Endothelial cell of umbilical vein (primary cell): ENCODE data around the gene NEBL. TPM values are rescaled to one million over a fixed set of nuclear protein-coding genes. Genes with fewer than 3 reads are reported as not detected.

Experiments used
- BruUV-seq: library from RNA; stranded (reverse); fragments of 400-500 nt; replicated peaks from 2 replicates; lab custom pipeline; 2021; lab: Mats Ljungman, UMichigan
- CTCF ChIA-PET: fragments of 300-600, 350-600 bp; sonication (Branson Sonifier 250); formaldehyde crosslinking; loops from one replicate; lab custom pipeline; 2021; ENCODE audit warnings: antibody characterized with exemption, inconsistent platforms; lab: Charles Lee
- POLR2A ChIA-PET: fragments of 300-600, 350-600 bp; sonication (Branson Sonifier 250); formaldehyde crosslinking; loops from one replicate; lab custom pipeline; 2021; ENCODE audit warnings: antibody characterized with exemption, inconsistent platforms; lab: Charles Lee
- DNase-seq: peaks from one replicate; pipeline ENCODE4 v3.0.0-alpha.2; 2011; ENCODE audit warnings: low read depth, low spot score
- FAIRE-seq: peaks from 2 replicates; lab custom pipeline; 2011; peaks lifted over from hg19 to GRCh38; lab: Jason Lieb, UNC
- H2AFZ ChIP-seq: 2 replicates; pipeline ENCODE4 v1.6.0; 2012; ENCODE audit warnings: low read depth, low read length, control low read depth, inconsistent platforms
- H3K27ac ChIP-seq: 2 replicates; pipeline ENCODE4 v1.5.1; 2011; ENCODE audit warnings: low read depth, mild to moderate bottlenecking, control low read depth, low read length, moderate library complexity; ENCODE audit not compliant: insufficient read depth
- H3K27me3 ChIP-seq, 2 experiments: 2 replicates each; pipeline versions ENCODE4 v1.6.0 to v1.6.1; 2011; ENCODE audit warnings: low read length in 2 of 2, mixed read lengths in 1 of 2; ENCODE audit not compliant: control insufficient read depth in 2 of 2, insufficient read depth in 2 of 2
- H3K36me3 ChIP-seq, 2 experiments: 2 replicates in 1 of 2; 3 replicates in 1 of 2; pipeline ENCODE4 v1.5.1; 2011; ENCODE audit warnings: low read length in 2 of 2, mild to moderate bottlenecking in 1 of 2, moderate library complexity in 1 of 2; ENCODE audit not compliant: control insufficient read depth in 2 of 2, insufficient read depth in 2 of 2; ENCODE audit errors: extremely low read depth in 1 of 2
- H3K4me1 ChIP-seq: 3 replicates; pipeline ENCODE4 v1.5.1; 2011; ENCODE audit warnings: mild to moderate bottlenecking, low read length; ENCODE audit not compliant: control insufficient read depth, insufficient read depth; ENCODE audit errors: extremely low read depth
- H3K4me2 ChIP-seq: 2 replicates; pipeline ENCODE4 v1.6.1; 2011; ENCODE audit warnings: low read length, control low read depth, mixed read lengths; ENCODE audit not compliant: insufficient read depth
- H3K4me3 ChIP-seq, 3 experiments: fragments of 200-600 bp in 1 of 3; sonication (generic), shearing (Covaris generic) in 1 of 3; replicated peaks in 1 of 3; 2 replicates each; pipeline ENCODE4 v1.5.1; 2011 to 2016; ENCODE audit warnings: control low read depth in 3 of 3, low read length in 3 of 3, mild to moderate bottlenecking in 2 of 3, inconsistent platforms in 1 of 3, low read depth in 1 of 3, moderate library complexity in 1 of 3; ENCODE audit not compliant: insufficient read depth in 1 of 3
- H3K79me2 ChIP-seq: 2 replicates; pipeline ENCODE4 v1.6.0; 2012; ENCODE audit warnings: low read length, inconsistent platforms; ENCODE audit not compliant: control insufficient read depth, insufficient read depth
- H3K9ac ChIP-seq: replicated peaks from 2 replicates; pipeline ENCODE3; 2011; ENCODE audit warnings: low read length, control low read depth; ENCODE audit not compliant: insufficient read depth; ENCODE audit errors: extremely low read depth
- H3K9me1 ChIP-seq: replicated peaks from 3 replicates; pipeline ENCODE4 v1.6.0; 2011; ENCODE audit warnings: mild to moderate bottlenecking, low read length; ENCODE audit not compliant: control insufficient read depth, insufficient read depth; ENCODE audit errors: extremely low read depth
- H3K9me3 ChIP-seq: replicated peaks from 2 replicates; pipeline ENCODE4 v1.5.1; 2012; ENCODE audit warnings: low read length, inconsistent platforms; ENCODE audit not compliant: control insufficient read depth, insufficient read depth
- H4K20me1 ChIP-seq: replicated peaks from 2 replicates; pipeline ENCODE3; 2011; ENCODE audit warnings: mild to moderate bottlenecking, low read length; ENCODE audit not compliant: control insufficient read depth, insufficient read depth; ENCODE audit errors: extremely low read depth
- CTCF ChIP-seq, 2 donors: IDR thresholded peaks; 1 replicate in 1 of 2; 2 replicates in 1 of 2; pipeline ENCODE4 v1.5.1; 2011; ENCODE audit warnings: low read length in 2 of 2, mild to moderate bottlenecking in 2 of 2, moderate library complexity in 2 of 2, control low read depth in 1 of 2, inconsistent platforms in 1 of 2, low read depth in 1 of 2; ENCODE audit not compliant: insufficient read depth in 1 of 2; ENCODE audit errors: extremely low read depth in 1 of 2
- EZH2 ChIP-seq: IDR thresholded peaks from 2 replicates; pipeline ENCODE4 v1.6.1; 2012; ENCODE audit warnings: borderline replicate concordance, low read depth, mild to moderate bottlenecking, moderate library complexity, low read length, inconsistent platforms; ENCODE audit not compliant: severe bottlenecking
- FOS ChIP-seq: IDR thresholded peaks from 2 replicates; pipeline ENCODE4 v1.6.1; 2011; ENCODE audit warnings: mild to moderate bottlenecking, low read length, moderate library complexity, borderline replicate concordance; ENCODE audit not compliant: insufficient read depth
- GATA2 ChIP-seq: IDR thresholded peaks from 2 replicates; pipeline ENCODE4 v1.7.0; 2011; ENCODE audit warnings: low read depth, mild to moderate bottlenecking, moderate library complexity, mixed read lengths, low read length; ENCODE audit not compliant: insufficient read length, insufficient read depth
- JUN ChIP-seq: IDR thresholded peaks from 2 replicates; pipeline ENCODE4 v1.6.1; 2011; ENCODE audit warnings: borderline replicate concordance, low read depth; ENCODE audit not compliant: insufficient read length, insufficient read depth
- MAX ChIP-seq: IDR thresholded peaks from 2 replicates; pipeline ENCODE4 v1.6.1; 2011; ENCODE audit not compliant: insufficient read depth, insufficient read length
- MYC ChIP-seq: IDR thresholded peaks from one replicate; pipeline ENCODE4 v1.6.1; 2011; ENCODE audit warnings: mild to moderate bottlenecking, low read depth, low read length
- POLR2A ChIP-seq: IDR thresholded peaks from 2 replicates; pipeline ENCODE4 v1.6.1; 2012; ENCODE audit warnings: low read depth, mild to moderate bottlenecking, control low read depth, low read length
- POLR2AphosphoS5 ChIP-seq: IDR thresholded peaks from 2 replicates; pipeline ENCODE4 v1.6.1; 2012; ENCODE audit warnings: low read depth, mild to moderate bottlenecking, control low read depth, low read length, moderate library complexity; ENCODE audit not compliant: insufficient read depth
- dilution Hi-C: fragments of 300-500 bp; cut with MboI; formaldehyde crosslinking; loops from one replicate; pipeline ENCODE4 v1.15.0; 2019; ENCODE audit warnings: low sequenced_read_pairs; ENCODE audit not compliant: extremely low pct_ligation_motif_present
- intact Hi-C: fragments of 100-400 bp; cut with micrococcal nuclease; formaldehyde crosslinking; loops from one replicate; pipeline ENCODE4 v1.10.0; 2022
- polyA plus RNA-seq, 4 experiments: library from polyadenylated mRNA; depleted of rRNA in 3 of 4; stranded (reverse) in 3 of 4; unstranded in 1 of 4; fragments of >200 nt; gene quantifications; 2 replicates each; pipeline versions ENCODE4 v1.2.1 to v1.2.3, GENCODE V29; 2011 to 2012; ENCODE audit warnings: missing spikeins in 1 of 4
- total RNA-seq: library from RNA; stranded (reverse); gene quantifications from 2 replicates; pipeline ENCODE4 v1.2.3, GENCODE V29; 2021

NEBL gene
- total and polyA plus RNA-seq, 2 donors (not counting 3 experiments of a cell fraction or from before 2014, with no cell fraction given), result 0.17 to 0.66 TPM

- DNase-seq, result no peak
- Histone ChIP-seq H3K9me3 (no peaks in the 10 kb centered on the region), H3K9ac (no peak overlapping the region), H3K4me3 (no peak overlapping the region), H4K20me1 (no peaks in the 10 kb centered on the region), H3K9me1 (no peaks in the 10 kb centered on the region), H3K4me2 (no peak overlapping the region), H3K27ac (no peak overlapping the region), H3K79me2 (no peaks in the 10 kb centered on the region), H2AFZ (no peak overlapping the region), H3K4me1 (no peaks in the 10 kb centered on the region), H3K27me3 (no peaks in the 10 kb centered on the region), H3K36me3 (no peaks in the 10 kb centered on the region)
- TF ChIP-seq POLR2AphosphoS5 (no peak), JUN (no peak), MAX (no peak), MYC (no peak), CTCF (IDR thresholded peaks at IDR 0.05; ENCODE audit: extremely low read depth in 1 of 2, insufficient read depth in 1 of 2, low read depth in 1 of 2, low read length in 2 of 2) (no peak), POLR2A (no peak), FOS (no peak), EZH2 (no peak), GATA2 (no peak)
- ChIA-PET POLR2A (no interaction called here), CTCF (no interaction called here)
- dilution Hi-C loops (no loop called here), intact Hi-C loops (no loop called here)
- no peak for FAIRE-seq
- no TSS peak for BruUV-seq
Measured at GRCh38 chr10:20839141-20839540, 58.0 kb downstream of the NEBL start.
